Measurements from ENCODE around the gene RAC2. TPM values are rescaled to one million over a fixed set of nuclear protein-coding genes. Genes with fewer than 3 reads are reported as not detected.

The RAC2 gene
- total and polyA plus RNA-seq, 2 experiments from 2014 or later: 9.9 to 10.5 TPM

- DNase-seq (ENCODE audit: low spot score): no peak
- WGBS (ENCODE audit: low lambda C conversion rate, missing lambda C conversion rate): 82% methylated on average over 4 of the region's 4 CpGs
- TF ChIP-seq CTCF (IDR thresholded peaks at IDR 0.05; ENCODE audit: poor library complexity) (no peak), EZH2 (IDR thresholded peaks at IDR 0.05; ENCODE audit: borderline replicate concordance) (no peak), EZH2phosphoT487 (IDR thresholded peaks at IDR 0.05; ENCODE audit: low read depth, severe bottlenecking, unreplicated experiment) (no peak)
Measured at GRCh38 chr22:37220543-37220981, 23.5 kb downstream of the RAC2 start.

GRCh38 chr22:37219533-37219932, 24.5 kb downstream of the RAC2 start:
- Histone ChIP-seq H3K4me3 (no peak overlapping the region), H3K36me3 (replicated peaks; ENCODE audit: insufficient read depth, low read depth) (no peaks in the 10 kb centered on the region), H2AFZ (no peak overlapping the region), H3K4me2 (no peak overlapping the region), H3K27me3 (no peaks in the 10 kb centered on the region), H4K20me1 (ENCODE audit: insufficient read depth, poor library complexity, severe bottlenecking) (no peaks in the 10 kb centered on the region), H3K9me2 (replicated peaks; ENCODE audit: insufficient read depth) (no peaks in the 10 kb centered on the region), H3K27ac (no peak overlapping the region), H3K9me3 (ENCODE audit: low read depth) (no peaks in the 10 kb centered on the region), H3K79me2 (no peaks in the 10 kb centered on the region), H3K4me1 (ENCODE audit: insufficient read depth) (peaks cover 1% of the 10 kb centered on the region)
- TF ChIP-seq CTCF (IDR thresholded peaks at IDR 0.05; ENCODE audit: poor library complexity) (no peak), EZH2 (IDR thresholded peaks at IDR 0.05; ENCODE audit: borderline replicate concordance) (no peak), EZH2phosphoT487 (IDR thresholded peaks at IDR 0.05; ENCODE audit: low read depth, severe bottlenecking, unreplicated experiment) (no peak)
- 95% methylated on average over 6 of the region's 6 CpGs for WGBS (ENCODE audit: low lambda C conversion rate, missing lambda C conversion rate)
- DNase-seq (ENCODE audit: low spot score): no peak

More at GRCh38 chr22:37220543-37220981, 23.5 kb downstream of the RAC2 start:
- Histone ChIP-seq H3K27ac (no peak overlapping the region), H4K20me1 (ENCODE audit: insufficient read depth, poor library complexity, severe bottlenecking) (no peaks in the 10 kb centered on the region), H2AFZ (no peak overlapping the region), H3K27me3 (no peaks in the 10 kb centered on the region), H3K4me1 (ENCODE audit: insufficient read depth) (no peaks in the 10 kb centered on the region), H3K4me2 (no peak overlapping the region), H3K79me2 (no peaks in the 10 kb centered on the region), H3K4me3 (no peak overlapping the region), H3K9me2 (replicated peaks; ENCODE audit: insufficient read depth) (no peaks in the 10 kb centered on the region), H3K36me3 (replicated peaks; ENCODE audit: insufficient read depth, low read depth) (no peaks in the 10 kb centered on the region), H3K9me3 (ENCODE audit: low read depth) (no peaks in the 10 kb centered on the region)

- no peaks in the 10 kb centered on the region for H3K9me3 ChIP-seq (ENCODE audit: low read depth)
- DNase-seq (ENCODE audit: low spot score): no peak
- TF ChIP-seq CTCF (IDR thresholded peaks at IDR 0.05; ENCODE audit: poor library complexity) (no peak), EZH2 (IDR thresholded peaks at IDR 0.05; ENCODE audit: borderline replicate concordance) (no peak), EZH2phosphoT487 (IDR thresholded peaks at IDR 0.05; ENCODE audit: low read depth, severe bottlenecking, unreplicated experiment) (no peak)
- H3K9me2 ChIP-seq (replicated peaks; ENCODE audit: insufficient read depth): no peaks in the 10 kb centered on the region
- peaks cover 7% of the 10 kb centered on the region for H3K4me1 ChIP-seq (ENCODE audit: insufficient read depth)
- WGBS (ENCODE audit: low lambda C conversion rate, missing lambda C conversion rate): 70% methylated on average over 7 of the region's 7 CpGs
- no peaks in the 10 kb centered on the region for H3K27me3 ChIP-seq
- H4K20me1 ChIP-seq (ENCODE audit: insufficient read depth, poor library complexity, severe bottlenecking): no peaks in the 10 kb centered on the region
- H3K79me2 ChIP-seq: no peaks in the 10 kb centered on the region
- no peak overlapping the region for H3K27ac ChIP-seq
- no peak overlapping the region for H3K4me3 ChIP-seq
- H3K4me2 ChIP-seq: no peak overlapping the region
- no peaks in the 10 kb centered on the region for H3K36me3 ChIP-seq (replicated peaks; ENCODE audit: insufficient read depth, low read depth)
- H2AFZ ChIP-seq: no peak overlapping the region
Measured at GRCh38 chr22:37218771-37219411, 25.2 kb downstream of the RAC2 start.
